Parathyroid adenoma (tissue), 2 donors: ENCODE results near the gene UHMK1.
"Not testable (repeated sequence)": the region's sequence is repeated elsewhere in the genome, so short reads cannot be mapped to it uniquely, and the experiment has no call there.

Experiments used
- H2AFZ ChIP-seq: fragments of 300-600 bp; sonication (generic); one replicate; pipeline ENCODE4 v1.7.0; 2017; ENCODE audit warnings: antibody characterized with exemption, mild to moderate bottlenecking
- H3K27ac ChIP-seq: fragments of 300-600 bp; sonication (generic); one replicate; pipeline ENCODE4 v1.7.0; 2017
- H3K27me3 ChIP-seq: fragments of 300-600 bp; sonication (generic); one replicate; pipeline ENCODE4 v1.7.0; 2017; ENCODE audit warnings: low read length; ENCODE audit not compliant: control insufficient read depth, insufficient read depth
- H3K36me3 ChIP-seq: fragments of 300-600 bp; sonication (generic); one replicate; pipeline ENCODE4 v1.7.0; 2017; ENCODE audit warnings: low read length; ENCODE audit not compliant: control insufficient read depth, insufficient read depth
- H3K4me1 ChIP-seq: fragments of 300-600 bp; sonication (generic); one replicate; pipeline ENCODE4 v1.7.0; 2017; ENCODE audit warnings: control low read depth
- H3K4me2 ChIP-seq: fragments of 300-600 bp; sonication (generic); one replicate; pipeline ENCODE4 v1.7.0; 2017; ENCODE audit warnings: low read length
- H3K4me3 ChIP-seq: fragments of 300-600 bp; sonication (generic); one replicate; pipeline ENCODE4 v1.7.0; 2017; ENCODE audit warnings: low read depth, low read length
- H3K79me2 ChIP-seq: fragments of 300-600 bp; sonication (generic); one replicate; pipeline ENCODE4 v1.7.0; 2017; ENCODE audit warnings: control low read depth
- H3K9ac ChIP-seq: fragments of 300-600 bp; sonication (generic); one replicate; pipeline ENCODE4 v1.7.0; 2017; ENCODE audit warnings: mild to moderate bottlenecking
- H3K9me3 ChIP-seq: fragments of 300-600 bp; sonication (generic); one replicate; pipeline ENCODE4 v1.7.0; 2017; ENCODE audit warnings: low read length; ENCODE audit not compliant: control insufficient read depth
- TF ChIP-seq, protein P1 (sequence below): fragments of 300-600 bp; sonication (generic); IDR thresholded peaks from one replicate; pipeline ENCODE4 v1.7.0; 2017; ENCODE audit warnings: antibody characterized with exemption, mild to moderate bottlenecking
- donor health status: primary hyperparathyroidism.

UHMK1 gene

DNA sequence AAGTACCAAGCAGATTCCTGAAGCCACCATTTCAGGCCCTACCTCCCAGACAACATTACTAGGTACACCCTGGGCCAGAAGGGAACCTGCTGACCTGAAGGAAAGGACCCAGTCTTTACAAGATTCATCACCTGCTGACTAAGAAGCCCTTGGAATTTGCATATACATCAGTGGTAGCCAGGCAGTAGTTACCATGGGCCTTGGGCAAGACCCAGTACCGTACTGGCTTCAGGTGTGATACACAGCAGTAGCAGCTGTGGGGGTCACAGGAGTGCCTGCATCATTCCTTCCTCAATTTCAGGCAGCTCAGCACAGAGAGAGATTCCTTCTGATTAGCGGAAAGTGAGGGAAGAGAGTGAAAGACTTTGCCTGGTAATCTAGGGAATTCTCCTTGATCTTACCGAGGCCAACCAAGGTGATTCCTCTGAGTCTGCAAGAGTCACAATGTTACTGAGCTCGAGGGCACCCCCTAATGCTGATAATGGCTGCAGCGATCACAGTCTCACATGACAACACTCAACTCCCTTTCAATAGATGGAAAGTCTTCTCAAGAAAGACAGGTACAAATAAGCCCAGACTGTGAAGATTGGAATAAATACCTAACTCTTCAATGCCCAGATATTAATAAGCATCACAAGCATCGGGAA is 22.0 kb upstream of the UHMK1 start:
- Histone ChIP-seq H3K4me2 (no peak overlapping the region), H3K79me2 (no peaks in the 10 kb centered on the region), H3K4me1 (no peaks in the 10 kb centered on the region), H2AFZ (no peak overlapping the region), H3K27ac (no peak overlapping the region), H3K9ac (no peak overlapping the region), H3K9me3 (no peaks in the 10 kb centered on the region), H3K36me3 (no peaks in the 10 kb centered on the region), H3K27me3 (no peaks in the 10 kb centered on the region), H3K4me3 (no peak overlapping the region)
- TF ChIP-seq, protein P1, sequence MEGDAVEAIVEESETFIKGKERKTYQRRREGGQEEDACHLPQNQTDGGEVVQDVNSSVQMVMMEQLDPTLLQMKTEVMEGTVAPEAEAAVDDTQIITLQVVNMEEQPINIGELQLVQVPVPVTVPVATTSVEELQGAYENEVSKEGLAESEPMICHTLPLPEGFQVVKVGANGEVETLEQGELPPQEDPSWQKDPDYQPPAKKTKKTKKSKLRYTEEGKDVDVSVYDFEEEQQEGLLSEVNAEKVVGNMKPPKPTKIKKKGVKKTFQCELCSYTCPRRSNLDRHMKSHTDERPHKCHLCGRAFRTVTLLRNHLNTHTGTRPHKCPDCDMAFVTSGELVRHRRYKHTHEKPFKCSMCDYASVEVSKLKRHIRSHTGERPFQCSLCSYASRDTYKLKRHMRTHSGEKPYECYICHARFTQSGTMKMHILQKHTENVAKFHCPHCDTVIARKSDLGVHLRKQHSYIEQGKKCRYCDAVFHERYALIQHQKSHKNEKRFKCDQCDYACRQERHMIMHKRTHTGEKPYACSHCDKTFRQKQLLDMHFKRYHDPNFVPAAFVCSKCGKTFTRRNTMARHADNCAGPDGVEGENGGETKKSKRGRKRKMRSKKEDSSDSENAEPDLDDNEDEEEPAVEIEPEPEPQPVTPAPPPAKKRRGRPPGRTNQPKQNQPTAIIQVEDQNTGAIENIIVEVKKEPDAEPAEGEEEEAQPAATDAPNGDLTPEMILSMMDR, result no peak

DNA sequence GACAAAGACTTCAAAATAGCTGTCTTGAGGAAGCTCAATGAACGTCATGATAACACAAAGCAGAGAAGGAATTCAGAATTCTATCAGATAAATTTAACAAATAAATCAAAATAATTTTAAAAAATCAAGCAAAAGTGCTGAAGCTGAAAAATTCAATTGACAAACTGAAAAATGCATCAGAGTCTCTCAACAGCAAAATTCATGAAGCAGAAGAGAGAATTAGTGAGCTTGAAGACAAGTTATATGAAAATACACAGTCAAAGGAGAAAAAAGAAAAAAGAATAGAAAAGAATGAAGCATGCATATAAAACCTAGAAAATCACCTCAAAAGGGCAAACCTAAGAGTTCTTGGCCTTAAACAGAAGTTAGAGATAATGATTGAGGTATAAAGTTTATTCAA is 21.0 kb upstream of the UHMK1 start:
- Histone ChIP-seq H2AFZ (no peak overlapping the region), H3K79me2 (no peaks in the 10 kb centered on the region), H3K27ac (no peak overlapping the region), H3K4me3 (no peak overlapping the region), H3K9ac (no peak overlapping the region), H3K36me3 (no peaks in the 10 kb centered on the region), H3K4me1 (no peaks in the 10 kb centered on the region), H3K9me3 (no peaks in the 10 kb centered on the region), H3K4me2 (no peak overlapping the region), H3K27me3 (no peaks in the 10 kb centered on the region)
- TF ChIP-seq, protein P1, result no peak

DNA sequence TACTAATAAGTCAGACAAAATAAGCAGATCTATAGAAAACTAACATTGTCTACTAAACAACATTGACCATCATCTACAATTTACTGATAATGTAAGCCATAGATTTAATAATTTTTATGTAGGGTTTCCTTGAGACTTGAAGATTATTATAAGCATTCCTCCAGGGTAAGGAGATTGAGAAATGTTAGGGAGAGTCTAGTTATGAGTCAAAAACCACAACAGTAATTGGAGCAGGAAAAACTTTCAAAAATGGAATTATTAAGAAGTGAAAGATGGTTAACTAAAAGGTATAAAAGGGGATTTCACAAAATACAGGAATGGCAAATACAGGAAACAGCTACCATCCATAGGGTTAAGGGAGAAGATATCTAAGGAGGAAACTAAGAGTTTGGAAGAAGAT is 12.4 kb upstream of the UHMK1 start:
- Histone ChIP-seq H3K27me3 (no peaks in the 10 kb centered on the region), H3K9me3 (no peaks in the 10 kb centered on the region), H3K4me3 (no peak overlapping the region), H3K9ac (no peak overlapping the region), H2AFZ (no peak overlapping the region), H3K4me2 (no peak overlapping the region), H3K4me1 (no peaks in the 10 kb centered on the region), H3K79me2 (no peaks in the 10 kb centered on the region), H3K36me3 (no peaks in the 10 kb centered on the region), H3K27ac (no peak overlapping the region)
- TF ChIP-seq, protein P1, result no peak

DNA sequence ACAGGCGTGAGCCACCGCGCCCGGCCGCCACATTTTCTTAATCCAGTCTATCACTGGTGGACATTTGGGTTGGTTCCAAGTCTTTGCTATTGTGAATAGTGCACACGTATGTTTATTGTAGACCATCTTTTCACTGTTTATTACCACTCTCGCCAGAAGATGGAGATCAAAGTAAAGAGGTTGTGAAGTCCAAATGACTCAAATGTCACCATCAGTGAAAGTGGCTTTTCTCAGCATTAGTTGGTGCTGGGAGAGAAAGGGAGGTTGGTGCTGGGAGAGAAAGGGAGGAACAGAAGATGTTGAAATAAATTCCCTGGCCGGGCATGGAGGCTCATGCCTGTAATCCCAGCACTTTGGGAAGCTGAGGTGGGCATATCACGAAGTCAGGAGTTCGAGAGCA is 10.4 kb upstream of the UHMK1 start:
- no peak overlapping the region for H3K4me2 ChIP-seq
- no peaks in the 10 kb centered on the region for H3K79me2 ChIP-seq
- H3K36me3 ChIP-seq, result no peaks in the 10 kb centered on the region
- H3K4me1 ChIP-seq, result no peaks in the 10 kb centered on the region
- H2AFZ ChIP-seq, result no peak overlapping the region
- H3K27ac ChIP-seq, result no peak overlapping the region
- no peak overlapping the region for H3K9ac ChIP-seq
- no peaks in the 10 kb centered on the region for H3K27me3 ChIP-seq
- H3K9me3 ChIP-seq, result no peaks in the 10 kb centered on the region
- no peak overlapping the region for H3K4me3 ChIP-seq
- TF ChIP-seq, protein P1, result no peak

DNA sequence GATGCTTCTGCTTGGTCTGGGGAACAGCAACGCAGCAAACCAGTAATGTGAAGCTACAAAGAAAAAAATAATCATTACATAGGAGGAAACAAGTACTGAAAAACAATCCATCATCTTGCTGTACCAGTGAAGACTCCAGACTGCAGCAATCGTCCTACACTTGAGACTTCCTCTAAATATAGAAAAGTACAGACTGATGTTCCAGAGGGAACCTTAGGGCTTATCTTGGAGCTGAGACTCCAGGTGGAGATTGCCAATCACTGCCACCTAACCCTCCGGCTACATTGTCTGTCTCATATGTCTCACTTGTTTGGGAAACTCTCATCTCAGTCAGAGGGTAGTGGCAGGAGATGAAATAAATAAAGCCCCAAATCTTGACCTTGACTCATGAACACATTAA is 9.4 kb upstream of the UHMK1 start:
- TF ChIP-seq, protein P1, result no peak
- Histone ChIP-seq H3K9ac (no peak overlapping the region), H3K27ac (no peak overlapping the region), H2AFZ (no peak overlapping the region), H3K4me1 (no peaks in the 10 kb centered on the region), H3K4me2 (no peak overlapping the region), H3K9me3 (no peaks in the 10 kb centered on the region), H3K4me3 (no peak overlapping the region), H3K79me2 (no peaks in the 10 kb centered on the region), H3K27me3 (no peaks in the 10 kb centered on the region), H3K36me3 (no peaks in the 10 kb centered on the region)

DNA sequence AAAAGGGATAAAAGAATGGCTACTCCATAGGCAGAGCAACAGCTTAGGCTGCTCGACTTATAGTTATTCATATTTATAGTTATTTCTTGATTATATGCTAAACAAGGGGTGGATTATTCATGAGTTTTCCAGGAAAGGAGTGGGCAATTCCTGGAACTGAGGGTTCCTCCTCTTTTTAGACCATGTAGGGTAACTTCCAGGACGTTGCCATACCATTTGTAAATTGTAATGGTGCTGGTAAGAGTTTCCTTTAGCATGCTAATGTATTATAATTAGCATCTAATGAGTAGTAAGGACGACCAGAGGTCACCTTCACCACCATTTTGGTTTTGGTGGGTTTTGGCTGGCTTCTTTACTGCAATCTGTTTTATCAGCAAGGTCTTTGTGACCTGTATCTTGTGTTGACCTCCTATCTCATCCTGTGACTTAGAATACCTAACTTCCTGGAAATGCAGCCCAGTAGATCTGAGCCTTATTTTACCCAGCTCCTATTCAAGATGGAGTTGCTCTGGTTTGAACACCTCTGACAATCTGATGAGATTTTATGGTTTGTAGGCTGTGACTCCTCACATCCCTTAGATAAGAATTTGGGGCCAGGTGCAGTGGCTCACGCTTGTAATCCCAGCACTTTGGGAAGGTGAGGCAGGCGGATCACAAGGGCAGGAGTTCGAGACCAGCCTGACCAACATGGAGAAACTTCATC is 1.9 kb upstream of the UHMK1 start:
- not testable (repeated sequence) for H3K9me3 ChIP-seq, H3K36me3 ChIP-seq, H3K9ac ChIP-seq, H3K79me2 ChIP-seq, H2AFZ ChIP-seq, H3K4me2 ChIP-seq, H3K4me1 ChIP-seq, H3K27me3 ChIP-seq, H3K4me3 ChIP-seq, H3K27ac ChIP-seq
